ENCODE data around the gene ITPR2.

ITPR2 gene

GRCh38 chr12:26299751-26300150 is 533.2 kb downstream of the ITPR2 start:
- TF ChIP-seq, protein P1, sequence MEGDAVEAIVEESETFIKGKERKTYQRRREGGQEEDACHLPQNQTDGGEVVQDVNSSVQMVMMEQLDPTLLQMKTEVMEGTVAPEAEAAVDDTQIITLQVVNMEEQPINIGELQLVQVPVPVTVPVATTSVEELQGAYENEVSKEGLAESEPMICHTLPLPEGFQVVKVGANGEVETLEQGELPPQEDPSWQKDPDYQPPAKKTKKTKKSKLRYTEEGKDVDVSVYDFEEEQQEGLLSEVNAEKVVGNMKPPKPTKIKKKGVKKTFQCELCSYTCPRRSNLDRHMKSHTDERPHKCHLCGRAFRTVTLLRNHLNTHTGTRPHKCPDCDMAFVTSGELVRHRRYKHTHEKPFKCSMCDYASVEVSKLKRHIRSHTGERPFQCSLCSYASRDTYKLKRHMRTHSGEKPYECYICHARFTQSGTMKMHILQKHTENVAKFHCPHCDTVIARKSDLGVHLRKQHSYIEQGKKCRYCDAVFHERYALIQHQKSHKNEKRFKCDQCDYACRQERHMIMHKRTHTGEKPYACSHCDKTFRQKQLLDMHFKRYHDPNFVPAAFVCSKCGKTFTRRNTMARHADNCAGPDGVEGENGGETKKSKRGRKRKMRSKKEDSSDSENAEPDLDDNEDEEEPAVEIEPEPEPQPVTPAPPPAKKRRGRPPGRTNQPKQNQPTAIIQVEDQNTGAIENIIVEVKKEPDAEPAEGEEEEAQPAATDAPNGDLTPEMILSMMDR (IDR thresholded peaks at IDR 0.05; ENCODE audit: low read depth, low read length): no peak
- no peak overlapping the region for H3K4me3 ChIP-seq (ENCODE audit: low read depth, low read length)

GRCh38 chr12:26298785-26299621 is 534.0 kb downstream of the ITPR2 start:
- TF ChIP-seq, protein P1 (IDR thresholded peaks at IDR 0.05; ENCODE audit: low read depth, low read length): 0 out of 2 replicates have a peak, but pooled peaks have one; percentile 9
- peak overlapping the region; percentile 29 for H3K4me3 ChIP-seq (ENCODE audit: low read depth, low read length)

DNA sequence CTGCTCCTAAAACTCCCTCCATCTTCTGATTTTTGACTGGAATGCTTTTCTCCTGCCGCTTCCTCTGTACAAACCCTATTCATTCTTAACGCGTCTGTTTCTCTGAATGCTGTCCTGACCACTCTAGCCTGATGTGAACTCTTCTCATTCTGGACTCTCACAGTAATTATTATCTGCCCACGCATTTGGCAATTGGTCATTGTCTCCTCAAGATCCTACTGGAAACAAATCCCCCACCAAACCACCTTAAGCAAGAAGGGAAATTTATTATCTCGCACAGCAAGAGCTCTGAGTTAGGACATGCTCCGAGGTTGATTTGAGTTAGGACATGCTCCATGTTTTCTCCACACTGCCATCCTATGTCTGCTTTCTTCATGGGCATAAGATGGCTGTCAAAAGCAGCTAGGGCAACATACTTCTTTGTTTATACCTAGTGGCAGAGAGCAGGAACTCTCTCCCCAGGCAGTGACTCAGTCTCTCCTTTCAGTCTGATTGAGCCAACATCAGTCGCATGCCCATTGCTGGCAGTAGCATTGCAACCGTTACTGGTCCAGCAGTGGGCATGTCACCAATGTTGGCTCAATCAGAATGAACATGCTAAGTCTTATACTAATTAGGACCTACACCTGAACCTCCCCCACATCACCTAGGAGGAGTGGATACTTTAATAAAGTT is 535.5 kb downstream of the ITPR2 start:
- H3K4me3 ChIP-seq (ENCODE audit: low read depth, low read length): no peak overlapping the region
- TF ChIP-seq, protein P1 (IDR thresholded peaks at IDR 0.05; ENCODE audit: low read depth, low read length): no peak

DNA sequence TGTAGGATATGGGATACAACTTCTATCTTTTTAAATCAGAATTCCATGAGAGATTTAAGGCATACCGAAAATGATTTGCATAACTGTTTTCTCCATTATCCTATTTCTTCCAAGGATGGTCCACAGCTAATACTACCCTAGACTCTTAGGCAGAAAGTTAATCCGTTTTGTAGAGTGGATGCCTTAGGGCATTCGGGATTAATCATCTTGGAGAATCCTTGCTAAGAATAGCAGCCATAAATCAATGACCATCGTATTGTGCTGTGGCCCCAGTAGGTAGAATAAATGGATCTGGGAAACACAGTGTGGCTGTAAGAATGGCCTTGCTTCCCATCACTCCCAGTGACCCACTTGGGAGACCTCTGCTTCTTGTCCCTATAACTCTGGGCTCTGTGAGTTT is 538.0 kb downstream of the ITPR2 start:
- TF ChIP-seq, protein P1 (IDR thresholded peaks at IDR 0.05; ENCODE audit: low read depth, low read length): no peak
- no peak overlapping the region for H3K4me3 ChIP-seq (ENCODE audit: low read depth, low read length)

DNA sequence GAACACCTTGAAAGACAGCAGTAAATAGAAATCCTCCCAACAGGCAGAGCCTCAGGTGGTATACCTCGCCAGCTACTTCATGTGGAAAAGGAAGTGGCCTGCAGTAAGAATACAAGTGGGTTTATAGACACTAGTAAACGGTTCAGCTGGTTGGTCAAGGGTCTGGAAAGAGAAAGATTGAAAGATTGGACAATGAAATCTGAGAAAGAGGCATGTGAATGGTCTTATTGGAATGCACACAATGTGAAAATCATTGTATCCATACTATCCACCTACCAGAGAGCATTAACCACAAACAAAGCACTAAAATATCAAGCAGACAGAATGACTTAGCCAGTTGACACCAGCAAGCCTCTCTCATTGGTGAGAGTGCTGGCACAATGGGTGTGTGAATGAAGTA is 539.4 kb downstream of the ITPR2 start:
- TF ChIP-seq, protein P1 (IDR thresholded peaks at IDR 0.05; ENCODE audit: low read depth, low read length): no peak
- no peak overlapping the region for H3K4me3 ChIP-seq (ENCODE audit: low read depth, low read length)

- TF ChIP-seq, protein P1 (IDR thresholded peaks at IDR 0.05; ENCODE audit: low read depth, low read length): no peak
These were observed 540.4 kb downstream of the ITPR2 start for GRCh38 chr12:26292596-26292995.

GRCh38 chr12:26290565-26290964 is 542.4 kb downstream of the ITPR2 start:
- TF ChIP-seq, protein P1 (IDR thresholded peaks at IDR 0.05; ENCODE audit: low read depth, low read length): no peak
- no peak overlapping the region for H3K4me3 ChIP-seq (ENCODE audit: low read depth, low read length)

More at GRCh38 chr12:26292596-26292995, 540.4 kb downstream of the ITPR2 start:
- H3K4me3 ChIP-seq (ENCODE audit: low read depth, low read length): no peak overlapping the region
